Stimulated activated naive CD8-positive, alpha-beta T cell treated with anti-CD3 and anti-CD28 coated beads, Interleukin-15, Interleukin-2, amounts not matched to agents 100 ng/mL and 50 ng/mL, for 24 hours (primary cell): ENCODE results near the gene ZNF669.

ENCODE experiments used
- H3K27ac Mint-ChIP-seq: one replicate; pipeline ENCODE4 v1.8.0; 2021; ENCODE audit warnings: mild to moderate bottlenecking, mixed read lengths
- H3K27me3 Mint-ChIP-seq: one replicate; pipeline ENCODE4 v1.8.0; 2021; ENCODE audit warnings: mixed read lengths
- H3K36me3 Mint-ChIP-seq: one replicate; pipeline ENCODE4 v1.8.0; 2021; ENCODE audit warnings: low read depth, mixed read lengths
- H3K4me1 Mint-ChIP-seq: one replicate; pipeline ENCODE4 v1.8.0; 2021; ENCODE audit warnings: low read depth, mixed read lengths
- H3K4me3 Mint-ChIP-seq: one replicate; pipeline ENCODE4 v1.8.0; 2021; ENCODE audit warnings: mild to moderate bottlenecking, mixed read lengths
- H3K9me3 Mint-ChIP-seq: one replicate; pipeline ENCODE4 v1.8.0; 2021; ENCODE audit warnings: mixed read lengths

The ZNF669 gene

GRCh38 chr1:247096544-247096943 is 7.6 kb downstream of the ZNF669 start:
- no peaks in the 10 kb centered on the region for H3K4me1 Mint-ChIP-seq
- H3K9me3 Mint-ChIP-seq, result peaks cover 40% of the 10 kb centered on the region
- no peak overlapping the region for H3K4me3 Mint-ChIP-seq
- H3K27me3 Mint-ChIP-seq, result no peaks in the 10 kb centered on the region
- H3K27ac Mint-ChIP-seq, result no peak overlapping the region
- peaks cover 51% of the 10 kb centered on the region for H3K36me3 Mint-ChIP-seq

GRCh38 chr1:247096112-247096511 is 8.0 kb downstream of the ZNF669 start:
- no peak overlapping the region for H3K4me3 Mint-ChIP-seq
- no peak overlapping the region for H3K27ac Mint-ChIP-seq
- H3K27me3 Mint-ChIP-seq, result no peaks in the 10 kb centered on the region
- no peaks in the 10 kb centered on the region for H3K4me1 Mint-ChIP-seq
- peaks cover 47% of the 10 kb centered on the region for H3K36me3 Mint-ChIP-seq
- H3K9me3 Mint-ChIP-seq, result peaks cover 39% of the 10 kb centered on the region

GRCh38 chr1:247090455-247090854 is 13.7 kb downstream of the ZNF669 start:
- Mint-ChIP-seq H3K36me3 (no peaks in the 10 kb centered on the region), H3K27ac (no peak overlapping the region), H3K4me1 (no peaks in the 10 kb centered on the region), H3K4me3 (no peak overlapping the region), H3K9me3 (peaks cover 4% of the 10 kb centered on the region), H3K27me3 (no peaks in the 10 kb centered on the region)

GRCh38 chr1:247089616-247090375 is 14.4 kb downstream of the ZNF669 start:
- Mint-ChIP-seq H3K27ac (no peak overlapping the region), H3K4me1 (no peaks in the 10 kb centered on the region), H3K4me3 (no peak overlapping the region), H3K36me3 (no peaks in the 10 kb centered on the region), H3K9me3 (peaks cover 7% of the 10 kb centered on the region), H3K27me3 (no peaks in the 10 kb centered on the region)

- H3K4me3 Mint-ChIP-seq, result no peak overlapping the region
- no peak overlapping the region for H3K27ac Mint-ChIP-seq
- H3K9me3 Mint-ChIP-seq, result peaks cover 4% of the 10 kb centered on the region
- H3K36me3 Mint-ChIP-seq, result no peaks in the 10 kb centered on the region
- H3K4me1 Mint-ChIP-seq, result no peaks in the 10 kb centered on the region
- no peaks in the 10 kb centered on the region for H3K27me3 Mint-ChIP-seq
Measured at GRCh38 chr1:247088967-247089366, 15.2 kb downstream of the ZNF669 start.

- Mint-ChIP-seq H3K9me3 (peaks cover 4% of the 10 kb centered on the region), H3K27me3 (peaks cover 9% of the 10 kb centered on the region), H3K27ac (no peak overlapping the region), H3K36me3 (no peaks in the 10 kb centered on the region), H3K4me1 (no peaks in the 10 kb centered on the region), H3K4me3 (no peak overlapping the region)
Measured at GRCh38 chr1:247087256-247087655, 16.9 kb downstream of the ZNF669 start.

GRCh38 chr1:247085310-247085709 is 18.8 kb downstream of the ZNF669 start:
- Mint-ChIP-seq H3K4me3 (no peak overlapping the region), H3K27ac (no peak overlapping the region), H3K9me3 (peaks cover 4% of the 10 kb centered on the region), H3K4me1 (no peaks in the 10 kb centered on the region), H3K36me3 (no peaks in the 10 kb centered on the region), H3K27me3 (peaks cover 11% of the 10 kb centered on the region)

GRCh38 chr1:247084771-247085170 is 19.4 kb downstream of the ZNF669 start:
- H3K27ac Mint-ChIP-seq, result no peak overlapping the region
- H3K27me3 Mint-ChIP-seq, result peaks cover 11% of the 10 kb centered on the region
- peaks cover 4% of the 10 kb centered on the region for H3K9me3 Mint-ChIP-seq
- no peaks in the 10 kb centered on the region for H3K36me3 Mint-ChIP-seq
- no peak overlapping the region for H3K4me3 Mint-ChIP-seq
- H3K4me1 Mint-ChIP-seq, result peaks cover 3% of the 10 kb centered on the region

GRCh38 chr1:247079141-247079874 is 24.8 kb downstream of the ZNF669 start:
- Mint-ChIP-seq H3K4me3 (peak overlapping the region; percentile 89), H3K27me3 (peaks cover 11% of the 10 kb centered on the region), H3K27ac (peak overlapping the region; percentile 51), H3K9me3 (peaks cover 3% of the 10 kb centered on the region), H3K4me1 (peaks cover 28% of the 10 kb centered on the region), H3K36me3 (peaks cover 21% of the 10 kb centered on the region)

- Mint-ChIP-seq H3K4me1 (peaks cover 28% of the 10 kb centered on the region), H3K4me3 (peak within 1 kb of the TSS; percentile 89), H3K27ac (peak within 1 kb of the TSS; percentile 78), H3K27me3 (peaks cover 11% of the 10 kb centered on the region), H3K9me3 (peaks cover 9% of the 10 kb centered on the region), H3K36me3 (peaks cover 30% of the 10 kb centered on the region)
Measured at GRCh38 chr1:247078258-247079140, 25.7 kb downstream of the ZNF669 start, which contains the start of gene ZNF670. Gene ZNF670, minus strand, starts transcription at chr1:247078811. Its CDS starts 215 bp downstream, at chr1:247078596.

GRCh38 chr1:247077876-247078257 is 26.3 kb downstream of the ZNF669 start:
- peaks cover 28% of the 10 kb centered on the region for H3K4me1 Mint-ChIP-seq
- H3K9me3 Mint-ChIP-seq, result peaks cover 11% of the 10 kb centered on the region
- H3K27me3 Mint-ChIP-seq, result peaks cover 8% of the 10 kb centered on the region
- H3K4me3 Mint-ChIP-seq, result peak overlapping the region; percentile 89
- peaks cover 31% of the 10 kb centered on the region for H3K36me3 Mint-ChIP-seq
- H3K27ac Mint-ChIP-seq, result peak overlapping the region; percentile 66

- Mint-ChIP-seq H3K4me3 (peak overlapping the region; percentile 89), H3K36me3 (peaks cover 31% of the 10 kb centered on the region), H3K9me3 (peaks cover 11% of the 10 kb centered on the region), H3K27me3 (peaks cover 1% of the 10 kb centered on the region), H3K4me1 (peaks cover 28% of the 10 kb centered on the region), H3K27ac (no peak overlapping the region)
Measured at GRCh38 chr1:247077213-247077612, 26.9 kb downstream of the ZNF669 start.

- Mint-ChIP-seq H3K4me3 (no peak overlapping the region), H3K27ac (no peak overlapping the region), H3K36me3 (peaks cover 65% of the 10 kb centered on the region), H3K4me1 (no peaks in the 10 kb centered on the region), H3K27me3 (no peaks in the 10 kb centered on the region), H3K9me3 (peaks cover 41% of the 10 kb centered on the region)
Measured at GRCh38 chr1:247070645-247071044, 33.5 kb downstream of the ZNF669 start.

- no peaks in the 10 kb centered on the region for H3K4me1 Mint-ChIP-seq
- H3K27ac Mint-ChIP-seq, result no peak overlapping the region
- H3K9me3 Mint-ChIP-seq, result peaks cover 34% of the 10 kb centered on the region
- H3K4me3 Mint-ChIP-seq, result no peak overlapping the region
- H3K36me3 Mint-ChIP-seq, result peaks cover 74% of the 10 kb centered on the region
- H3K27me3 Mint-ChIP-seq, result no peaks in the 10 kb centered on the region
Measured at GRCh38 chr1:247064304-247064703, 39.9 kb downstream of the ZNF669 start.

- H3K9me3 Mint-ChIP-seq, result peaks cover 45% of the 10 kb centered on the region
- peaks cover 4% of the 10 kb centered on the region for H3K4me1 Mint-ChIP-seq
- no peaks in the 10 kb centered on the region for H3K27me3 Mint-ChIP-seq
- no peak overlapping the region for H3K27ac Mint-ChIP-seq
- peaks cover 76% of the 10 kb centered on the region for H3K36me3 Mint-ChIP-seq
- H3K4me3 Mint-ChIP-seq, result no peak overlapping the region
Measured at GRCh38 chr1:247060771-247061170, 43.4 kb downstream of the ZNF669 start.
